ENCODE measurements around the gene ARID1B.

ARID1B gene

DNA sequence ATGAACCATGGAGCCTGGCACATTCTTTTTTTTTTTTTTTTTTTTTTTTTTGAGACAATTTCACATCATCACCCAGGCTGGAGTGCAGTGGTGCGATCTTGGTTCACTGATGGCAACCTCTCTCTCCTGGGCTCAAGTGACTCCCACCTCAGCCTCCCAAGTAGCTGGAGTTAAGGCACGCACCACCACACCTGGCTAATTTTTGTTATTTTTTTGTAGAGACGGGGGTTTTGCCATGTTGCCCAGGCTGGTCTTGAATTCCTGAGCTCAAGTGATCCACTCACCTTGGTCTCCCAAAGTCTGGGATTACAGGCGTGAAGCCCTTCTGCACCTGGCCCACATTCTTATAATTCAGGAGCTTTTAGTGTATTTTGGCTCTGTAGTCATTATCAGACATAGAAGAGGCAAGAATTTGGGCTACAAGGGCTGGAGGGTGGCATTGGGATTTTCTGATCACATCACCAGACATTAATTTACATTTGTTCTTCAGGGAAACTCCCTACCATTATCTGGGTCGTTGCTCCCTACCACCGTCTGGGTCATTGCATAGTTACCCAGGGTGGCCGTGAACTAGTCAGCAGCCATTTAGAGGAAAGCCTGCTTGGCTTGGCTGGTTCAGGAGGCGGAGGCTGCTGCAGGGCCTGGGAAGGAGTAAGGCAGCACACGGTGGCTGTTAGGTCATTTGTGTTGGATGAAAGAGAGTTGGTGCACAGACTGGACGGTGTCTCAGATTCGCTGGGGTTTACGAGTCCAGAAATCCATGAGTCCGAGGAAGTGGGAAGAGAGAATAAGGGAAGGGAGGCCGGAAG, 17.6 kb downstream of the ARID1B start:
- no peak for DNase-seq

DNA sequence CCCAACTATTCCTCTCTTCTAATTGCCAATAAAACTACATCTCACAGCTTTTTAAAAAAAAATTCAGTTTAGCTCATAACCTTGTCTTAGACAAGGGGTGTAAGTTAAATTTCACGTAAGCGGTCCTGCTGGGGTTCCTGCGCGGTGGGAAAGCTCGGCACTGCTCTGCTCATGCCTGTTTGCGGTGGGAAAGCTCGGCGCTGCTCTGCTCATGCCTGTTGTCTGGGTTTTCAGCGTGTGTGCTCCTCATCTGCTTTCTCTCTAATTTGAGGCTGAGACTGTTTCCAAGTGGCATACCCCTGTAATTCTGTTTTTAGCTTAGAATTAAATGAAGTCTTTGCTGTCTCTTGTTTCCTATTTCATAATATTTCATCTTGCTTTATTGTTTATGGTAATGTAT, 18.6 kb downstream of the ARID1B start:
- DNase-seq, result no peak

DNA sequence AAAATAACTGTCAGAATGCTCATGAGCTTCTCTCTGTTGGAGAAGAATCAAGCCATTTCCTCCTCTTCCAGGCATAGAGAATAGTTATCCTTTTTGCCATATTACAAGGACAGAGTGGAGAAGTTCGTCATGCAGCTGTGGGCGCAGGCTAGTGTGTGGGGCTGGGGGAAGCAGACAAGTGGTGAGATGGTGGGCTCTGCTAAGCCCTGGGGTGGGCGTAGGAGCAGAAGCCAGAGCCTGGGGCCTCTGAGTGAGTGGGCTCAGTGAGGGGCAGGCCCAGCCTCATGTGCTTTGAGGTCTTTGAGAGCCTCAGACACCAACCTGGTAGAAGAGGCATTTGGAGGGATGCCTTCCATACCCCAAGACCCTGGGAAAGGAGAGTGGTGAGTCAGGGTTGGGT, 19.4 kb downstream of the ARID1B start:
- no peak for DNase-seq

DNA sequence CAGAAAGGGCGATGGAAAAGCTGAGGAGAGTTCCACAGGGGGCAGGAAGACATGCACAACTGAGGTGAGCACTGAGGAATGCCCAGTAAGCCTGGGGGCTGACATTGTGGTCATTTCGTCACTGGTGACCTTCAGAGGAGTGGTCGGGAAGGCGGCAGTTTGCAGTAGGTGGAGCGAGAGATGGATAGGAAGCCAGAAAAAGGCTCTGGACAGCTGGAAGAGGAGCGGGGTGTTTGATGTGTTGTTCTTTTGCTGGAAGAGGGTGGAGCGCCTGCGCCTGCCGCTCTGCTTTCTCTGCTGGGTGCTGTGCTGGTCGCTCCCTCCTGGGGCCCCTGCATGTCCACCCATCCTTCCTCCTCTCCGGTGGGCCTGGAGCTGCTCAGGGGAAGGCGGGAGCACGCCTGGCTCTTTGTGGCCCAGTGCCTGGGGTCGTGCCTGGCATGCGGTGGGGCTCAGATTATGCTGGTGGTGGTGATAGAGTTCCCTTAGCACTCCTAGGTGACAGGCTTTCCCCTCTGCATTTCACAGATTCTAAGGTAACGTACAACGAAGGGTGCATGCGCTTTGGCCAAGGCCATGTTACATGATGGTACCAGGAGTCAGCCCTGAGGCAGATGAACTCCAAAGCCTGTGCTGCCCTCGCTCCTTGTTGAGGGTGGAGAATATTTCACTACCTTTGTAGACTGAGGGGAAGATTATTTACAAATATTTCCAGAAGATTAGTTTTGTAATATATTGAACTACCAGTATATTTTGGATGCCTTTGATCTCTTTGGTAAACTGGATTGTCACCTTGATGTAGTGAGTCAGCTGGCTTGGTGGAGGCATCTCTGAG, 20.9 kb downstream of the ARID1B start:
- no peak for DNase-seq

GRCh38 chr6:156801712-156802111, 24.5 kb downstream of the ARID1B start:
- DNase-seq, result no peak

DNA sequence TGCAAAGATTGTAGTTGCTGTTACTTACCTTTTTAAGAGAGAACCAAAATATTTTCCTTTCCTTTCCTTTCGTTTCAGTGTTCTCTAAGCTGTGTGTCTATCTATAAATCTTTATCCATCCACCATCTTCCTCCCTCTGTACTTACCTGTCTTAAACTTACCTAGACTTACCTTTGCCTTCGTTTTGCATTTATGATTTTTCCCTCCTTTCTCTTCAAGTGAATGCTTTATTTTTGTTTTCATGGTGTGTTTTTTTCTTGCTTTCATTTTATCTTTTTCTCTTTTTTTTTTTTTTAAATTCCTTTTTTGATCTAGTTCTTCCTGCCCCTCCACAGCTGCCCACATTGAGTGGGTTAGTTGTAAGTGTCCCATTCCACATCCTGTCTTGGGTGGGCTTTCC, 26.2 kb downstream of the ARID1B start:
- DNase-seq, result no peak

- no peak for DNase-seq
These were observed 27.2 kb downstream of the ARID1B start for GRCh38 chr6:156804402-156804801.

DNA sequence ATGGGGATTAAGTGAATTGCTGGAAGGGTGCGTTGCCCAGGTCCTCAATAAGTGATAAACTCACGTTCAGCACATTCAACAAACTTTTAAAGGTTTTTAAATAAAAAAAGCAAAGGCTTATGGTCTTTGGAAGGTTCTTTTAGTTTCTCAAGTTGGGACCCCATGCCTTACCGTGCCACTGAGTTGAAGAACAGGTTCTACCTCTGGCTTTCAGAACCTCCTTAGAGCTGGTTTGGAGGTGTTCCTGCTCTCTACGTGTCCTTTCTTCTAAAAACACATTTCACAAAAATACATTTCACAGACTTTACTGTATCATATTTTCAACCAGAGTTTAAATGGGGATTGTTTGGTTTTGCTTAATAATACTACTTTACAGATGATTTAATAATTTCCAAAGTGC, 29.0 kb downstream of the ARID1B start:
- no peak for DNase-seq

DNA sequence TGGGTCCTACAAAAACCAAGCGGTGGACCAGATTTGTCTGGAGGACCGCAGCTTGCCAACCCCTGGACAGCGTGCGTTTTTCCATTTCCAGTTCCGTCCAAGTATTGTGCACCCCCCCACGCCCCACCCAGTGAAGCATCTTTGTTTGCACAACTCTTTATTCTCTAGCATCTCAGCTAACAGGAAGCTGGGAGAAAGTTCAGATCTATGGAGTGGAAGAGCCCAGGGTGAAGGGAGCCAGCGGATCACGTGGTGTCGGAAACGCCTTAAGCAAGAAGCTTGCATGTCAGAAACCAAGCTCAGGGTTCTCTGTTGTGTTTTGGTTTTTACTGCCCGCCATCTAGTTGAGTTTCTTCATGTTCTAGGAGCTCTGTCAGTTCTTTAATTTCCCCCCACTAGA, 29.9 kb downstream of the ARID1B start:
- no peak for DNase-seq

DNA sequence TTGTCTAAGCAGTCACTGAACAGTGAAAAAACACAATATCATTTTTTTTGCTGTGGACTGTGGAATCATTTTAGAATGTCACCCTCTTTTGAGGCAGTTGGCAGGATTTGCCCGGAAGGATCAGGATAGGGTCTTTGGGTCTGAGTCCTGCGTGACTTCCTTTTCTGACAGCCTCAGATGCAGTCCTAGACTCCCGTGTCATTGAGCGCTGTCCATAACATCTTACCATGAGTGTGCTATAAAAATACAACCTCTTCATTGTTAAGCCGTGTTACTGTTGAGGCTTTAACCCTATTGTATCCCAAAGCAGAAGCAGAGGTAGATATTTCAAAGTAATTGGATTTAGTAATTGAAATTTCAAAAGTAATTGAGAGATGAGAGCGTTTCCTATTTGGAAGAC, 30.6 kb downstream of the ARID1B start:
- DNase-seq, result no peak

DNA sequence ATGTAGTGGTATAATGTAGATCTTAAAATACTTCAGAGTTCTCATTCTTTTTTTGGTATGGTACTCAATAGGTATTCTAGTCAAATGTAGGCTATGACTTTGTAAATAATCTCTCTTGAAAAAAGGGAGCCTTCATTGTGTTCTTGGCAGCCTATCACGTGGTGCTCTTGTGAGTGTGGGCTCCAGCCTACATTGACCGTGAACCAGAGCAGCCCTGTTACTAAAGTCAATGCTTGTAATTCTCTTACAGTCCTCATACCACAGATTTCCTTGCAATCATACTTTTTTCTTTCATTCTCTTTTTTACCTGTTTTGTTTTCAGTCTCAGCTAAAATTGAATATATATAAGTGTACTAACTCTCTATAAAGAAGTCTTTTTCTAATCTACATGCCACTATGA, 31.1 kb downstream of the ARID1B start:
- DNase-seq, result no peak

- DNase-seq, result no peak
These were observed 31.9 kb downstream of the ARID1B start for GRCh38 chr6:156809034-156809433.

- no peak for DNase-seq
These were observed 32.4 kb downstream of the ARID1B start for GRCh38 chr6:156809446-156810178.

DNA sequence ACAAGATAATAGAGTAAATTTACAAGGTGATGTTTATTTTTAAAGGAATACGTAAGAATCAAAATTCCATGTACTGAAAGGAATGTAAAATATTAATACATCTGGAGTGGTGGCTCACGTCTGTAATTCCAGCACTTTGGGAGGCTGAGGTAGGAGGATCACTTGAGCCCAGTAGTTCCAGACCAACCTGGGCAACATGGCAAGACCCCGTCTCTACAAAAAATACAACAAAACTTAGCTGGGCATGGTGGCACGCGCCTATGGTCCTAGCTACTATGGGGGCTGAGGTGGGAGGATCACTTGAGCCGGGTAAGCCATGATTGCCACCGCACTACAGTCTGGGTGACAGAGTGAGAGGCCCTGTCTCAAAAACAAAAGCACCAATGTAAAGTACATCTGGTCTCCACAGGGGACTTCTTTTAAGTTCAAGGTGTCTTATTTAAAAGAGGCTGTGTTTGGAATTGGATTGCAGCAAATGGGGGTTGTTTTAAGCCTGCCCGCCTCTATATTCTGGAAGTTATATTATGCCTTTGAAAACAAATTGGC, 36.9 kb downstream of the ARID1B start:
- no peak for DNase-seq

GRCh38 chr6:156816505-156816904, 39.3 kb downstream of the ARID1B start:
- DNase-seq, result no peak

DNA sequence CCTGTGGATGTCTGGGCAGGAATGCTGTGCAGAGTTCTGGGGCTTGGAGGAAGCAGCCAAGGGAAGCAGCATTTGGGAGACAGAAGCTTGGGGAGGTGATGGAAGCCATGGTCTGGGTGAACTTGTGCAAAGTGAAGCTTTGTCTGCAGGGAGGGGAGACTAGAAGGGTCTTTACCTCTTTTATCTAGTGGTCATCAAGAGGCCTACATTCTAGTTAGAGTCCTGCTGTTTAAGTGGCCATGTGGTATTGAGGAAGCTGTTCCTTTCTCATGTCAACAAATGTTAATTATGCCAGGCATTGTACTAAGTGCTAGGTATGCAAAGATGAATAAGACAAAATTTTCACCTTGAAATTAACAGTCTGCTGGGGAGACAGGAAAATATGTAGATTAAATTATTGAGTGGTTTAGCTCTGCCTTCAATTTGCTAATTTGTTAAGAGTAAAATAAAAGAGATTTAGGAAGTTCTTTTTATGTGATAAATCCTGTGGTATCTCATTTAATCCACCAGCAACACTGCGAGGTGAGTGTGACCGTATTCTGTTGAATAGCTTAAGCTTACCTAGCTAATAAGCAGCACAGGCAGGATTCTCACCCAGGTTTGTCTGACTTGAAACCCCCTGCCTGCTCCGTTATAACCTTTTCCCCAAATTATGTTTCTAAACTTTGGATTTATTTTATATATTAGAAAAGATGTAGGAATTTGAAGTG, 43.1 kb downstream of the ARID1B start:
- DNase-seq, result no peak

- no peak for DNase-seq
These were observed 44.5 kb downstream of the ARID1B start for GRCh38 chr6:156821707-156822106.

- DNase-seq, result no peak
These were observed 45.6 kb downstream of the ARID1B start for GRCh38 chr6:156822747-156823206.

DNA sequence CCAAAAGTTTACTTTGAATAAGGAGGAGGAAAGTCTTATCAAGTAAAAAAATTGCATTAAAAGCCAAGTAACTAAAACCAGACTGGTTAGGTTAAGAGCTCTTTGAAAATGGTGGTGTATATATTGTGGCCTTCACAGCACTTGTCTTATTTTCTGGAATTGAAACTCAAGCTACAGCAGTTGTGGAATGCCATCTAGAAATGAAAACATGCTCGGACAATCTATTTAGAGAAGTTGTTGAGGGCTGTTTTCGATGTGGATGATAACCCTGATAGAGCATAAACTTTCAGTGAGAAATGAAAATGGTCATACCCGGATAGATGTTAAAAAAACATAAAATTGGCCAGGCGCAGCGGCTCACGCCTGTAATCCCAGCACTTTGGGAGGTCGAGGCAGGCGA, 47.0 kb downstream of the ARID1B start:
- DNase-seq, result no peak

DNA sequence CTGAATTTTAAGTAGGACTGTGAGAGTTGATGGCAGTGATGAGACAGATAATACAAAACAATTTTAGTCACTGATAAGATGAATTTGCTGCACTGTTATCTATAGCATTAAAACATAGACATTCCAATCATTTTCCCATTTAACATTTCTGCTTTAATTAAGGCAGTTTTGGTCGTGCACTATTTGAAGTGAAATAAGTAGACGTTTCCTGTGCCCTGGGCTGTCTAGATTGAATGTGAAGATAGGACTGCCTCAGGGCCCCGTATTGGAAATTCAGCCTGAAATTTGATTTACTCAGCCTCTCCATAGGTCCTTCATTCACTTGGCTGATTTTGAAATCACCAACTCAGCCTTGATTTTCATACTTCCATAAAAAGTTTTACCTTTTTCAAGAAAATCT, 48.3 kb downstream of the ARID1B start:
- DNase-seq, result no peak

GRCh38 chr6:156826290-156826955, 49.2 kb downstream of the ARID1B start:
- DNase-seq, result no peak

DNA sequence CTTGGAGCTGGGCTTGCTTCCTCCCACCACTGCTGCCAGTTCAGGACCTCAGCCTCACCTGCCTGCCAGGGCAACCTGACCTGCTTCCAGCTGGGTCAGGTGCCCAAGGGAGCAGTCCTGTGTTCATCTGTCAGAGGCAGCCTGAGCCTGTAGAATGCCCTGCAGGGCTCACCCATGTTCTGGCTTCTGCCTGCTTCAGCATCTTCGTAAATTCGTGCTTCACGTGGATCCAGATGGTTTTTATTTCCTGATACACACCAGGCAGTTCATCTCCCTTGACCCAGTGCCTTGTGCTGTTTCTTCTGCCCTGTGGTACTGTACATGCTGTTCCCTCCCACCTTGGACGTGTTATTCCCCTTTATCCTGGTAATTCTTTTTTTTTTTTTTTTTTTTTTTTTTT, 50.2 kb downstream of the ARID1B start:
- no peak for DNase-seq
